HEK293T (cell line): ENCODE measurements around the gene RGCC.
"Not testable (repeated sequence)": the region's sequence is repeated elsewhere in the genome, so short reads cannot be mapped to it uniquely, and the experiment has no call there.

Experiments used
- CTCF ChIA-PET: fragments of 350-600 bp; formaldehyde crosslinking; extraction: SDS; loops from one replicate; lab custom pipeline; 2021; ENCODE audit warnings: antibody characterized with exemption, inconsistent platforms; lab: Yijun Ruan, JAX
- POLR2A ChIA-PET: fragments of 350-600 bp; formaldehyde crosslinking; extraction: SDS; loops from one replicate; lab custom pipeline; 2020; ENCODE audit warnings: antibody characterized with exemption, inconsistent platforms; lab: Yijun Ruan, JAX
- DNase-seq: peaks from one replicate; pipeline ENCODE4 v3.0.0; 2012; ENCODE audit warnings: mixed read lengths; ENCODE audit errors: extremely low spot score
- ARNT ChIP-seq: fragments of 450-650 bp; IDR thresholded peaks from 2 replicates; pipeline ENCODE4 v1.6.1; 2017; ENCODE audit warnings: mild to moderate bottlenecking
- BHLHE40 ChIP-seq: fragments of 450-650 bp; IDR thresholded peaks from 2 replicates; pipeline ENCODE4 v1.6.1; 2016; ENCODE audit warnings: mild to moderate bottlenecking, moderate library complexity, borderline replicate concordance
- CTBP1 ChIP-seq: fragments of 450-650 bp; IDR thresholded peaks from 2 replicates; pipeline ENCODE4 v1.6.1; 2016; ENCODE audit warnings: borderline replicate concordance
- ELF4 ChIP-seq: fragments of 450-650 bp; IDR thresholded peaks from 2 replicates; pipeline ENCODE4 v1.6.1; 2017; ENCODE audit warnings: antibody characterized with exemption
- FOXA1 ChIP-seq: fragments of 450-650 bp; IDR thresholded peaks from 2 replicates; pipeline ENCODE4 v1.6.1; 2016; ENCODE audit warnings: mild to moderate bottlenecking
- FOXK2 ChIP-seq: fragments of 450-650 bp; IDR thresholded peaks from 2 replicates; pipeline ENCODE4 v1.6.1; 2016; ENCODE audit warnings: mild to moderate bottlenecking
- FOXM1 ChIP-seq: fragments of 450-650 bp; IDR thresholded peaks from 2 replicates; pipeline ENCODE4 v1.6.1; 2017; ENCODE audit warnings: mild to moderate bottlenecking, borderline replicate concordance
- HDGF ChIP-seq: fragments of 450-650 bp; IDR thresholded peaks from 2 replicates; pipeline ENCODE4 v1.6.1; 2017; ENCODE audit warnings: antibody characterized with exemption, borderline replicate concordance
- L3MBTL2 ChIP-seq: fragments of 450-650 bp; conservative IDR thresholded peaks from 2 replicates; pipeline ENCODE4 v1.6.1; 2016; ENCODE audit warnings: mild to moderate bottlenecking
- LEF1 ChIP-seq: fragments of 450-650 bp; IDR thresholded peaks from 2 replicates; pipeline ENCODE4 v1.6.1; 2017; ENCODE audit warnings: mild to moderate bottlenecking, borderline replicate concordance
- NFRKB ChIP-seq: fragments of 450-650 bp; IDR thresholded peaks from 2 replicates; pipeline ENCODE4 v1.6.1; 2016; ENCODE audit warnings: mild to moderate bottlenecking, moderate library complexity
- SP1 ChIP-seq: fragments of 450-650 bp; IDR thresholded peaks from 2 replicates; pipeline ENCODE4 v1.6.1; 2017
- SUZ12 ChIP-seq: fragments of 450-650 bp; IDR thresholded peaks from 2 replicates; pipeline ENCODE4 v1.6.1; 2016; ENCODE audit warnings: mild to moderate bottlenecking
- TARDBP ChIP-seq: fragments of 450-650 bp; IDR thresholded peaks from 2 replicates; pipeline ENCODE4 v1.6.1; 2016
- ZNF384 ChIP-seq: fragments of 450-650 bp; IDR thresholded peaks from 2 replicates; pipeline ENCODE4 v1.6.1; 2016
- TF ChIP-seq, protein P1 (sequence below): fragments of 450-650 bp; IDR thresholded peaks from 2 replicates; pipeline ENCODE4 v1.6.1; 2016

RGCC gene

GRCh38 chr13:41413872-41414271, 43.5 kb upstream of the RGCC start:
- CTCF ChIA-PET = no interaction called here
- no peak for DNase-seq
- TF ChIP-seq FOXA1 = no peak
- TF ChIP-seq CTBP1 = no peak
- TF ChIP-seq, protein P1, sequence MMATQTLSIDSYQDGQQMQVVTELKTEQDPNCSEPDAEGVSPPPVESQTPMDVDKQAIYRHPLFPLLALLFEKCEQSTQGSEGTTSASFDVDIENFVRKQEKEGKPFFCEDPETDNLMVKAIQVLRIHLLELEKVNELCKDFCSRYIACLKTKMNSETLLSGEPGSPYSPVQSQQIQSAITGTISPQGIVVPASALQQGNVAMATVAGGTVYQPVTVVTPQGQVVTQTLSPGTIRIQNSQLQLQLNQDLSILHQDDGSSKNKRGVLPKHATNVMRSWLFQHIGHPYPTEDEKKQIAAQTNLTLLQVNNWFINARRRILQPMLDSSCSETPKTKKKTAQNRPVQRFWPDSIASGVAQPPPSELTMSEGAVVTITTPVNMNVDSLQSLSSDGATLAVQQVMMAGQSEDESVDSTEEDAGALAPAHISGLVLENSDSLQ = no peak
- TF ChIP-seq HDGF = no peak
- TF ChIP-seq ZNF384 = no peak
- TF ChIP-seq FOXM1 = no peak
- TF ChIP-seq TARDBP = no peak
- TF ChIP-seq BHLHE40 = no peak
- TF ChIP-seq LEF1 = no peak
- TF ChIP-seq NFRKB = no peak
- no peak for TF ChIP-seq ELF4
- TF ChIP-seq FOXK2 = no peak
- no peak for TF ChIP-seq L3MBTL2
- POLR2A ChIA-PET = no interaction called here

DNA sequence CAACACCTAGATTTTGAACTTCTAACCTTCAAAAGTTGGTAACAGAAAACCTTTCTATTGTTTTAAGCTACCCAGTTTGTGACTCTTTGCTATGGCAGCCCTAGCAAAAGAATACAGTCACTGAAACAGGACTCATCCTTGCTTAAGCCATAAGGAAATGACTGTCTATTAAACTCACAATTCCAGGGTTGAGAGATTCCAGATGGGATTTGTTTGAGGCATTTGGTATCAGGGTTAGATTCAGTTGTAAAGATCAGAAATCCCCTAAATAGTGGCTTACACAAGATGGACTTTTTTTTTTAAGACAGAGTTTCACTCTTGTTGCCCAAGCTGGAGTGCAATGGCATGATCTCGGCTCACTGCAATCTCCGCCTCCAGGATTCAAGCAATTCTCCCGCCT, 41.1 kb upstream of the RGCC start:
- ChIA-PET CTCF (no interaction called here), POLR2A (no interaction called here)
- TF ChIP-seq ARNT (no peak), SP1 (no peak), BHLHE40 (no peak), FOXA1 (no peak), ZNF384 (no peak), LEF1 (no peak), ELF4 (no peak), FOXM1 (no peak), SUZ12 (no peak), HDGF (no peak), CTBP1 (no peak)
- DNase-seq = no peak

DNA sequence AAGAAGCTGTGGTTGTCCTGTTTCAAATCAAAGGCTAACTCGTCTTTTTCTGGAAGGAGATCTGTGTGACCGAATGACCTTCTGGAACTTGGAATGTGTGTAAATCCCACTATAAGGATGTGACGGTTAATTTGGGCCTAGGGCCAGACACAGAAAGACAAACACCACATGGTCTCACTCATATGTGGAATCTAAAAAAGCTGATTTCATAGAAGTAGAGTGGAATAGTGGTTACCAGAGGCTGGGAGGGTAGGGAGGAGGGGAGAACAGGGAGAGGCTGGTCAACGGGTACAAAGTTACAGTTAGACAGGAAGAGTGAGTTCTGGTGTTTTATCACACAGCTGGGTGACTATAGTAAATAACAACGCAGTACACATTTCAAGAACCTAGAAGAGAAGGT, 39.3 kb upstream of the RGCC start:
- ChIA-PET POLR2A (no interaction called here), CTCF (interaction anchor here (0.7 kb wide), 1 partner anchor 17 kb away, joined by 3 read pairs; no protein-coding TSS in a partner anchor)
- no peak for TF ChIP-seq ELF4
- TF ChIP-seq SUZ12 = no peak
- TF ChIP-seq NFRKB = no peak
- TF ChIP-seq BHLHE40 = no peak
- TF ChIP-seq FOXM1 = no peak
- TF ChIP-seq FOXK2 = no peak
- no peak for TF ChIP-seq FOXA1
- no peak for TF ChIP-seq SP1
- no peak for TF ChIP-seq TARDBP
- no peak for TF ChIP-seq CTBP1
- TF ChIP-seq HDGF = no peak
- no peak for TF ChIP-seq ARNT
- no peak for TF ChIP-seq ZNF384
- TF ChIP-seq, protein P1 = no peak
- TF ChIP-seq L3MBTL2 = no peak
- TF ChIP-seq LEF1 = no peak
- DNase-seq = no peak

- ChIA-PET CTCF (no interaction called here), POLR2A (no interaction called here)
- DNase-seq = no peak
- TF ChIP-seq ELF4 = no peak
- no peak for TF ChIP-seq BHLHE40
- no peak for TF ChIP-seq FOXK2
- no peak for TF ChIP-seq SUZ12
Measured at GRCh38 chr13:41418731-41419130, 38.6 kb upstream of the RGCC start.

DNA sequence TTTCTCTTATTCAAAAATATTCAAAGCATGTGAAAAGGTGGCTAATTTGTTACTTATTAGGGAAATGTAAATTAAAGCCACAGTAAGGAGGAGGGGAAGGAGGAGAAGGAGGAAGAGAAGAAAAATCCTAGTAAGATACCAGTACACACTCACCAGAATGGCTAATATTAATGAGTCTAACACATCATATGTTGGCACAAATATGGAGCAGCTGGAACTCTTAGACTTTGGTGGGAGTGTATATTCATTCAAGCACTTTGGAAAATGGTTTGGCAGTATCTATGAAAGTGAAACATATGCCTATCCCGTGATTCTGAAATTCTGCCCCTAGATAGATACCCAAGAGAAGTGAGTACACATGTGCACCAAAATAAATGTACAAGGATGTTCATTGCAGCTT, 38.1 kb upstream of the RGCC start:
- POLR2A ChIA-PET = no interaction called here
- no peak for DNase-seq
- TF ChIP-seq BHLHE40 (no peak), ELF4 (no peak), TARDBP (no peak), SP1 (no peak), ZNF384 (no peak), FOXK2 (no peak), FOXM1 (no peak), CTBP1 (no peak), ARNT (no peak), SUZ12 (no peak), FOXA1 (no peak), L3MBTL2 (no peak), LEF1 (no peak)
- TF ChIP-seq, protein P1 = no peak
- CTCF ChIA-PET = no interaction called here

- ChIA-PET CTCF (no interaction called here), POLR2A (no interaction called here)
- no peak for TF ChIP-seq SP1
- TF ChIP-seq TARDBP = no peak
- no peak for TF ChIP-seq L3MBTL2
- no peak for TF ChIP-seq NFRKB
- no peak for TF ChIP-seq ARNT
- no peak for TF ChIP-seq SUZ12
- TF ChIP-seq FOXK2 = no peak
- TF ChIP-seq ELF4 = no peak
- DNase-seq = no peak
Measured at GRCh38 chr13:41420146-41420545, 37.2 kb upstream of the RGCC start.

- POLR2A ChIA-PET, DNase-seq, CTCF ChIA-PET: not testable (repeated sequence)
Measured at GRCh38 chr13:41421330-41421729, 36.0 kb upstream of the RGCC start.

- CTCF ChIA-PET, POLR2A ChIA-PET, DNase-seq: not testable (repeated sequence)
Measured at GRCh38 chr13:41421983-41422382, 35.4 kb upstream of the RGCC start.

- CTCF ChIA-PET, POLR2A ChIA-PET, DNase-seq: not testable (repeated sequence)
Measured at GRCh38 chr13:41423259-41423658, 34.1 kb upstream of the RGCC start.

DNA sequence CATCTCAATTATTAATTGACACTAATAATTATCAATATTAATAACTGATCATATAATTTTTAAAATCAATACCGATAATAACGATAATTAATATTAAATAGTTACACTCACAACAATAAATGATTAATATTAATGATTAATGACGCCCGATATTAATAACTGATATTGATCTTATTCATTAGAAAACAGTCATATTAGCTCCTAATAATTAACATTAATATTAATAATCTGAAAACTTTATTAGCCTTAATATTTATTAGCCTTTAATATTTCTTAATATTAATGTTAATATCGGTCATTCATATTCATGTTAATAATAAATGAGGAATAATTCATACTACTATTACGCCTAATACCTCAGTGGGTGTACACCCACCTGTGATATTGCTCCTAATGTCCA, 32.7 kb upstream of the RGCC start:
- CTCF ChIA-PET, DNase-seq, POLR2A ChIA-PET: not testable (repeated sequence)
